ENCODE results near the gene THUMPD3. TPM values are rescaled to one million over a fixed set of nuclear protein-coding genes. Genes with fewer than 3 reads are reported as not detected.

The THUMPD3 gene
- polyA plus RNA-seq, 3 donors from 2014 or later = 13.2 to 23.1 (median 15.3) TPM

GRCh38 chr3:9396632-9397331, 33.9 kb downstream of the THUMPD3 start:
- H3K4me3 Mint-ChIP-seq = peak overlapping the region; percentile 92 to 99 (median 97)
- H3K4me1 Mint-ChIP-seq = peaks cover 67 to 81% of the 10 kb centered on the region in 2 donors
- H3K27ac Mint-ChIP-seq = peak overlapping the region; percentile 90 to 100 (median 99)
- H3K36me3 Mint-ChIP-seq = peaks cover under 1 to 8% (median under 1%) of the 10 kb centered on the region in 3 donors
- peak; percentile 100 for DNase-seq
- no peaks in the 10 kb centered on the region for H3K9me3 Mint-ChIP-seq
- H3K27me3 Mint-ChIP-seq (ENCODE audit: low read depth in 3 of 3) = peaks cover 24 to 30% (median 28%) of the 10 kb centered on the region in 3 donors

- H3K27me3 Mint-ChIP-seq (ENCODE audit: low read depth in 3 of 3) = peaks cover 24 to 30% (median 28%) of the 10 kb centered on the region in 3 donors
- peak; percentile 99 for DNase-seq
- peaks cover 0 to 6% (median 0%) of the 10 kb centered on the region in 3 donors for H3K36me3 Mint-ChIP-seq
- H3K27ac Mint-ChIP-seq = peak within 1 kb of the TSS; percentile 94 to 100 (median 99)
- H3K4me1 Mint-ChIP-seq = peaks cover 68 to 81% of the 10 kb centered on the region in 2 donors
- H3K4me3 Mint-ChIP-seq = peak within 1 kb of the TSS; percentile 94 to 99 (median 97)
- no peaks in the 10 kb centered on the region for H3K9me3 Mint-ChIP-seq
Observed at GRCh38 chr3:9397332-9397905, 34.6 kb downstream of the THUMPD3 start, which contains the start of gene SETD5. Gene SETD5, plus strand, starts transcription at chr3:9397615. Its CDS starts 31,324 bp downstream, at chr3:9428939.

- H3K36me3 Mint-ChIP-seq = peaks cover 0 to 6% (median 0%) of the 10 kb centered on the region in 3 donors
- H3K4me3 Mint-ChIP-seq = peak overlapping the region; percentile 94 to 99 (median 97)
- no peaks in the 10 kb centered on the region for H3K9me3 Mint-ChIP-seq
- peaks cover 71 to 81% of the 10 kb centered on the region in 2 donors for H3K4me1 Mint-ChIP-seq
- H3K27me3 Mint-ChIP-seq (ENCODE audit: low read depth in 3 of 3) = peaks cover 24 to 30% (median 28%) of the 10 kb centered on the region in 3 donors
- peak in 1 of 3 donors; percentile 29 for DNase-seq
- peak overlapping the region; percentile 94 to 99 (median 98) for H3K27ac Mint-ChIP-seq
Observed at GRCh38 chr3:9397906-9398699, 35.2 kb downstream of the THUMPD3 start.

GRCh38 chr3:9398700-9399336, 36.0 kb downstream of the THUMPD3 start:
- H3K27me3 Mint-ChIP-seq (ENCODE audit: low read depth in 3 of 3) = peaks cover 24 to 30% (median 28%) of the 10 kb centered on the region in 3 donors
- peak; percentile 28 to 29 (median 29) for DNase-seq
- peaks cover 74 to 84% of the 10 kb centered on the region in 2 donors for H3K4me1 Mint-ChIP-seq
- peaks cover 0 to 6% (median 0%) of the 10 kb centered on the region in 3 donors for H3K36me3 Mint-ChIP-seq
- H3K27ac Mint-ChIP-seq = peak overlapping the region; percentile 94 to 99 (median 98)
- H3K4me3 Mint-ChIP-seq = peak overlapping the region; percentile 94 to 99 (median 97)
- H3K9me3 Mint-ChIP-seq = no peaks in the 10 kb centered on the region

GRCh38 chr3:9399337-9399703, 36.5 kb downstream of the THUMPD3 start:
- Mint-ChIP-seq H3K27ac (peak overlapping the region; percentile 10 to 99 (median 90)), H3K9me3 (no peaks in the 10 kb centered on the region), H3K4me3 (peak overlapping the region; percentile 94 to 99 (median 97)), H3K4me1 (peaks cover 72 to 84% of the 10 kb centered on the region in 2 donors), H3K36me3 (peaks cover 0 to 6% (median 0%) of the 10 kb centered on the region in 3 donors), H3K27me3 (ENCODE audit: low read depth in 3 of 3) (peaks cover 24 to 30% (median 28%) of the 10 kb centered on the region in 3 donors)
- no peak for DNase-seq

GRCh38 chr3:9399746-9400145, 36.9 kb downstream of the THUMPD3 start:
- Mint-ChIP-seq H3K27me3 (ENCODE audit: low read depth in 3 of 3) (peaks cover 24 to 30% (median 28%) of the 10 kb centered on the region in 3 donors), H3K4me3 (peak overlapping the region; percentile 94 to 99 (median 97)), H3K36me3 (peaks cover 0 to 2% (median 0%) of the 10 kb centered on the region in 3 donors), H3K4me1 (peaks cover 72 to 84% of the 10 kb centered on the region in 2 donors), H3K9me3 (peaks cover 0 to 1% (median 0%) of the 10 kb centered on the region in 6 donors), H3K27ac (peak overlapping the region; percentile 10 to 99 (median 90))
- DNase-seq = no peak

- H3K36me3 Mint-ChIP-seq = no peaks in the 10 kb centered on the region
- peaks cover 19 to 28% (median 28%) of the 10 kb centered on the region in 3 donors for H3K27me3 Mint-ChIP-seq (ENCODE audit: low read depth in 3 of 3)
- H3K27ac Mint-ChIP-seq = peak overlapping the region in 5 of 6 donors; percentile 57 to 99 (median 72)
Observed at GRCh38 chr3:9400616-9401015, 37.8 kb downstream of the THUMPD3 start.

GRCh38 chr3:9401986-9402385, 39.1 kb downstream of the THUMPD3 start:
- H3K9me3 Mint-ChIP-seq = peaks cover 0 to 2% (median 0%) of the 10 kb centered on the region in 6 donors
- no peaks in the 10 kb centered on the region for H3K36me3 Mint-ChIP-seq
- peaks cover 73 to 91% of the 10 kb centered on the region in 2 donors for H3K4me1 Mint-ChIP-seq
- no peak for DNase-seq
- H3K4me3 Mint-ChIP-seq = no peak overlapping the region
- peak overlapping the region in 3 of 6 donors; percentile 3 to 28 (median 10) for H3K27ac Mint-ChIP-seq
- H3K27me3 Mint-ChIP-seq (ENCODE audit: low read depth in 3 of 3) = peaks cover 15 to 17% (median 16%) of the 10 kb centered on the region in 3 donors

More at GRCh38 chr3:9400616-9401015, 37.8 kb downstream of the THUMPD3 start:
- Mint-ChIP-seq H3K4me1 (peaks cover 69 to 84% of the 10 kb centered on the region in 2 donors), H3K4me3 (peak overlapping the region in 3 of 5 donors; percentile 13 to 46 (median 17)), H3K9me3 (peaks cover 0 to 2% (median 0%) of the 10 kb centered on the region in 6 donors)
- DNase-seq = no peak

- H3K9me3 Mint-ChIP-seq = peaks cover 0 to 2% (median 0%) of the 10 kb centered on the region in 6 donors
- H3K27me3 Mint-ChIP-seq (ENCODE audit: low read depth in 3 of 3) = peaks cover 11 to 12% (median 12%) of the 10 kb centered on the region in 3 donors
- no peak for DNase-seq
- peak overlapping the region in 1 of 5 donors; percentile 10 for H3K4me3 Mint-ChIP-seq
- peaks cover 78 to 97% of the 10 kb centered on the region in 2 donors for H3K4me1 Mint-ChIP-seq
- no peaks in the 10 kb centered on the region for H3K36me3 Mint-ChIP-seq
- H3K27ac Mint-ChIP-seq = peak overlapping the region; percentile 5 to 61 (median 46)
Observed at GRCh38 chr3:9402410-9403228, 39.8 kb downstream of the THUMPD3 start.

- Mint-ChIP-seq H3K27ac (no peak overlapping the region), H3K27me3 (ENCODE audit: low read depth in 3 of 3) (peaks cover 5 to 6% (median 5%) of the 10 kb centered on the region in 3 donors), H3K36me3 (no peaks in the 10 kb centered on the region), H3K4me1 (peaks cover 76 to 99% of the 10 kb centered on the region in 2 donors), H3K4me3 (no peak overlapping the region), H3K9me3 (peaks cover 0 to 2% (median 0%) of the 10 kb centered on the region in 6 donors)
- DNase-seq = no peak
Observed at GRCh38 chr3:9403463-9403862, 40.6 kb downstream of the THUMPD3 start.

GRCh38 chr3:9404680-9405079, 41.8 kb downstream of the THUMPD3 start:
- Mint-ChIP-seq H3K4me1 (peaks cover 74 to 99% of the 10 kb centered on the region in 2 donors), H3K27ac (peak overlapping the region in 5 of 6 donors; percentile 3 to 42 (median 12)), H3K36me3 (no peaks in the 10 kb centered on the region), H3K9me3 (peaks cover 0 to 2% (median 0%) of the 10 kb centered on the region in 6 donors), H3K27me3 (ENCODE audit: low read depth in 3 of 3) (no peaks in the 10 kb centered on the region), H3K4me3 (peak overlapping the region in 1 of 5 donors; percentile 8)
- no peak for DNase-seq

- peak overlapping the region in 4 of 6 donors; percentile 2 to 52 (median 34) for H3K27ac Mint-ChIP-seq
- peak overlapping the region in 1 of 5 donors; percentile 18 for H3K4me3 Mint-ChIP-seq
- no peak for DNase-seq
- no peaks in the 10 kb centered on the region for H3K27me3 Mint-ChIP-seq (ENCODE audit: low read depth in 3 of 3)
- no peaks in the 10 kb centered on the region for H3K36me3 Mint-ChIP-seq
- peaks cover 0 to 2% (median 0%) of the 10 kb centered on the region in 6 donors for H3K9me3 Mint-ChIP-seq
- peaks cover 73 to 99% of the 10 kb centered on the region in 2 donors for H3K4me1 Mint-ChIP-seq
Observed at GRCh38 chr3:9405756-9406155, 42.9 kb downstream of the THUMPD3 start.

Data from immature natural killer cell (primary cell).